Measurements from ENCODE around the gene TNIP3. TPM values are rescaled to one million over a fixed set of nuclear protein-coding genes. Genes with fewer than 3 reads are reported as not detected.

Gene TNIP3
- total RNA-seq, 1 experiment from 2014 or later, result not detected

GRCh38 chr4:121187206-121187605 is 23.1 kb upstream of the TNIP3 start:
- ATAC-seq, result no peak
- no peak for TF ChIP-seq POLR2AphosphoS5 (IDR thresholded peaks at IDR 0.05; ENCODE audit: low read depth, low read length)
- TF ChIP-seq TCF7L2 (IDR thresholded peaks at IDR 0.05; ENCODE audit: low read depth, low read length), result no peak
- TF ChIP-seq SIN3A (IDR thresholded peaks at IDR 0.05; ENCODE audit: borderline replicate concordance, insufficient read depth, low read depth, low read length), result no peak
- no peak for TF ChIP-seq REST (IDR thresholded peaks at IDR 0.05; ENCODE audit: insufficient read depth in 1 of 2, low read depth in 2 of 2, low read length in 1 of 2)
- TF ChIP-seq CTCF (IDR thresholded peaks at IDR 0.05), result no peak
- POLR2A ChIA-PET, result no interaction called here
- DNase-seq (ENCODE audit: low read depth, low spot score), result no peak
- Histone ChIP-seq H3K9me3 (ENCODE audit: control insufficient read depth, insufficient read depth, low read depth, low read length) (no peaks in the 10 kb centered on the region), H3K27ac (ENCODE audit: low read length) (no peak overlapping the region), H3K27me3 (ENCODE audit: control insufficient read depth, insufficient read depth, low read length) (no peaks in the 10 kb centered on the region), H3K4me3 (ENCODE audit: low read depth in 2 of 2, low read length in 2 of 2) (no peak overlapping the region), H3K36me3 (ENCODE audit: control insufficient read depth, insufficient read depth, low read length) (no peaks in the 10 kb centered on the region), H3K4me1 (ENCODE audit: control insufficient read depth, insufficient read depth, low read length) (no peaks in the 10 kb centered on the region)
- in situ Hi-C loops (cut with HindIII; ENCODE audit: low pct_unique_long_range_greater_than_20kb, low sequenced_read_pairs) (no loop called here), intact Hi-C loops (cut with micrococcal nuclease; ENCODE audit: unreplicated experiment) (no loop called here)
- no TSS peak for BruUV-seq (replicated peaks)
- CTCF ChIA-PET, result no interaction called here

- CTCF ChIA-PET, result no interaction called here
- intact Hi-C loops (cut with micrococcal nuclease; ENCODE audit: unreplicated experiment) (no loop called here), in situ Hi-C loops (cut with HindIII; ENCODE audit: low pct_unique_long_range_greater_than_20kb, low sequenced_read_pairs) (no loop called here)
- no peak for DNase-seq (ENCODE audit: low read depth, low spot score)
- no peaks in the 10 kb centered on the region for H3K27me3 ChIP-seq (ENCODE audit: control insufficient read depth, insufficient read depth, low read length)
- no peaks in the 10 kb centered on the region for H3K9me3 ChIP-seq (ENCODE audit: control insufficient read depth, insufficient read depth, low read depth, low read length)
- H3K4me1 ChIP-seq (ENCODE audit: control insufficient read depth, insufficient read depth, low read length), result no peaks in the 10 kb centered on the region
- TF ChIP-seq REST (IDR thresholded peaks at IDR 0.05; ENCODE audit: insufficient read depth in 1 of 2, low read depth in 2 of 2, low read length in 1 of 2) (no peak), SIN3A (IDR thresholded peaks at IDR 0.05; ENCODE audit: borderline replicate concordance, insufficient read depth, low read depth, low read length) (no peak), POLR2AphosphoS5 (IDR thresholded peaks at IDR 0.05; ENCODE audit: low read depth, low read length) (no peak), TCF7L2 (IDR thresholded peaks at IDR 0.05; ENCODE audit: low read depth, low read length) (no peak), CTCF (IDR thresholded peaks at IDR 0.05) (no peak)
- ATAC-seq, result no peak
- no peaks in the 10 kb centered on the region for H3K36me3 ChIP-seq (ENCODE audit: control insufficient read depth, insufficient read depth, low read length)
- POLR2A ChIA-PET, result no interaction called here
- H3K27ac ChIP-seq (ENCODE audit: low read length), result no peak overlapping the region
- H3K4me3 ChIP-seq (ENCODE audit: low read depth in 2 of 2, low read length in 2 of 2), result no peak overlapping the region
- no TSS peak for BruUV-seq (replicated peaks)
These were observed 21.8 kb upstream of the TNIP3 start for GRCh38 chr4:121185960-121186359.
